DMS153 treated with DMSO at 0.1 percent for 48 hours (cell line): ENCODE results near the gene POTEE.
"Not testable (repeated sequence)": the region's sequence is repeated elsewhere in the genome, so short reads cannot be mapped to it uniquely, and the experiment has no call there.

ENCODE experiments used
- DNase-seq: peaks from one replicate; lab custom pipeline; 2025; ENCODE audit not compliant: unreplicated experiment; lab: John Stamatoyannopoulos, UW

POTEE gene

DNA sequence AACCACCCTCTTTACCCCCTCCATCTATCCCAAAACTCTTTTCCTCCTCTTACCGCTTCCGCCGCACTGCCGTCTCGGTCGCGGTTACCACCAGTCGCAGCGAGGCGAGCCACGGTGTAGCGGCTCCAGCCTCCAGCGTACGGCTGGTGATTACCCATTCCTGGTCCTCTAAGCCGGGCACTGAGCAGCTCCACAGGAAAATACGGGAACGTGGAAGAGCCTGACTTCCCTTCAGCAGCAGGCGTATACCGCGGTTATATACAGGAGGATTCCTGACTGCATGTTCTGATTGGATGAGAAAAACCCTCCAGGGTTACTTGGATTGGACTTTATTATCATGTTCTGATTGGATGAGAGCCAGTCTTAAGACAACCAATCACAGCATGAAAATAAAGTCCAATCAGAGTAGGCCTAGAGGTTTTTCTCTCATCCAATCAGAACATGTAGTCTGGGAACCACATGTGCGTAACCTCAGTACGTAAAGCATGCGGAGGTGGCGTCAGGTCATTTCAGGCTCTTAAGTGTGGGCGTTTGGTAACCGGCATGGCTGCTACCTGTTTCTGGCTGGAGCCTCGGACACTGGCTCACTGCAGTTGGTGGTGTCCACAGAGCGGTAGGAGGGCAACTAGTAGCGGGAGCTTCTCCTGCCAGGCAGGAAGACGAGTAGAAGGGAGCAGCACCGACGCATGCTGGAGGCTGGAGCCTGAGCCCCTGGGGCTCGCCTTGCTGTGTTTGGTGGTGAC lies at the start of gene POTEE:
Gene POTEE, plus strand, starts transcription at position 507 of the 743 bp plus-strand sequence. CDS start 8,867 bp downstream, outside the sequence.
- not testable (repeated sequence) for DNase-seq

DNA sequence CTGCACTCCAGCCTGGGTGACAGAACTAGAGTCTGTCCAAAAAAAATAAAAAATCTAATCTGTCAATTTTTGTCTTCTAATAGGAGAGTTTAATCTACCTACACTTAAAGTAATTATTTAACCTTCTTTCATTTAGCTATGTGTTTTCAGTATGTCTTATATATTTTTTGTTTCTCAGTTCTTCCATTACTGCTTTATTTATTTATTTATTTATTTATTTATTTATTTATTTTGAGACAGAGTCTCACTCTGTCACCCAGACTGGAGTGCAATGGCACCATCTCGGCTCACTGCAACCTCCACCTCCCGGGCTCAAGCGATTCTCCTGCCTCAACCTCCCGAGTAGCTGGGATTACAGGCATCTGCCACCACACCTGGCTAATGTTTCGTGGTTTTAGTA lies 43.8 kb upstream of the POTEE start:
- DNase-seq = not testable (repeated sequence)

DNA sequence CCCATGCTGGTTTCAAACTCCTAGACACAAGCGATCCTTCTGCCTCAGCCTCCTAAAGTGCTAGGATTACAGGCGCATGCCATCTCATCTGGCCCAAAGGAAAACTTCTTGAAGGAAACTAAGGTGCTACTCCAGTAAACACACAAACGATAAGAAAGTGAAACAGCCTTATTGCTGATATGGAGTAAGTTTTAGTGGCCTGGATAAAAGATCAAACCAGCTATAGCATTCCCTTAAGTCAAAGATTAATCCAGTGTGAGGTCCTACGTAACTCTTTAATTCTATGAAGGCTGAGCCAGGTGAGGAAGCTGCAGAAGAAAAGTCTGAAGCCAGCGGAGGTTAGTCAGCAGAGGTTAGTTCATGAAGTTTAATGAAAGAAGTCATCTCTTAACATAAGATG lies 40.8 kb upstream of the POTEE start:
- no peak for DNase-seq

DNA sequence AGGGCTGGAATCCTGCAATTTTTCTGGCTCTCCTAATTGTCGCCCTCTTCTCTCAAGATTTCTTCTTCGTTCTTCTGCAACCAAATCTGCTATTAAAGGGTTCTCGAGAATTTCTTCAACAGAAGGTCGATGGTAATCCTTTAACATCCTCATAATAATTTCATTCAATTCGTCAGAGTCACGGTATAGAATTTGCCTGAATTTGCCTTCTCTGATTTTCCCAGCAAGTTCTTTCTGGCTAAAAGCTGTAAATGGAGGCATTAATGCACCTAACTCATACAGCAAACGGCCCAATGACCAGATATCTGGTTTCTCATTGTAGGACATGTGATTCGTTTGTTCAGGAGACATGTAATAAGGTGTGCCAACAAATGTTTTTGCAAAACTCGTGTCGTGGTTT lies 31.3 kb upstream of the POTEE start:
- DNase-seq = not testable (repeated sequence)

DNA sequence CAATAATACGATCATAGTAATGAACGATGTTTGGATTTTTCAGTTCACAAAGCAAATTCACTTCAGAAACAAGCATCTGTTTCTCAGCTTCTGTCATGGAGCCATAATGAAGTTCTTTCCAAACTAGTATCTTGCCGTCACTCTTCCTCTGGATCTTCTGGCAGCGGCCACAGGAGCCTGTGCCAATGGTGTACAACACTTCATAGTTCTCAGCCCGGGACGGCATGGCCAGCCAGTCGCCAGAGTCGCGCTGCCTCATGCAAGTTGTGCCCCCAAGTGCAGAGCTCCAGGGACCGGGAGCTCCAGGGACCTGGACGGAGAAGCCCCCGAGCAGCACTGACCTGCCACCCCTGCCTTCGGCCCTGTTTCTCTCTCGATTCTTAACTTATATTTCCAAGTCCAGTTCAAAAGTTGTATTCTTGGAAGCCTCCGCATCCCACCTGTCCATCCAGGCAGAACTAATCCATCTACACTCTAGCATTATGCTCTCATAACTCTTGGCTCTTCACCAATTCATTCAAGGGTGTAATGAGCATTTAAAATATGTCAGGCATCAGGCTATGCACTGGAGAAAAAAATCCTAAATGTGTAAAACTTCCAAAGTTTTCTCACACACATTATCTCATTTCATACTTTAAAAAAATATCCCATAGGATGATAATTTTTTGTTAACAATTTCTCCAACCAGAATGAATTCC lies 30.5 kb upstream of the POTEE start:
- not testable (repeated sequence) for DNase-seq

DNA sequence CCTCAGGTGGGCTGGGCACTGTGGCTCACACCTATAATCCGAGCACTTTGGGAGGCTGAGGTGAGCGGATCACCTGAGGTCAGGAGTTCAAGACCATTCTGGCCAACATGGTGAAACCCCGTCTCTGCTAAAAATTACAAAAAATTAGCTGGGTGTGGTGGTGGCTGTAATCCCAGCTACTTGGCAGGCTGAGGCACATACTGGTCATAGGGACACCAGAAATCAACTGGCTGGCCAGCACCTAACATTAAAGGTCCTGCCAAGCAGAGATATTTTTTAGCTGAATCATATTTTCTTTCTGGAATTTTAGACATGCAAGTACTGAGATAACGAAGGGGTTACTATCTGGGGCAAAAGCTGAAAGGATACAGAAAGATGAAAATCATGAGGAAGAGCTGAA lies 27.9 kb upstream of the POTEE start:
- DNase-seq = not testable (repeated sequence)

DNA sequence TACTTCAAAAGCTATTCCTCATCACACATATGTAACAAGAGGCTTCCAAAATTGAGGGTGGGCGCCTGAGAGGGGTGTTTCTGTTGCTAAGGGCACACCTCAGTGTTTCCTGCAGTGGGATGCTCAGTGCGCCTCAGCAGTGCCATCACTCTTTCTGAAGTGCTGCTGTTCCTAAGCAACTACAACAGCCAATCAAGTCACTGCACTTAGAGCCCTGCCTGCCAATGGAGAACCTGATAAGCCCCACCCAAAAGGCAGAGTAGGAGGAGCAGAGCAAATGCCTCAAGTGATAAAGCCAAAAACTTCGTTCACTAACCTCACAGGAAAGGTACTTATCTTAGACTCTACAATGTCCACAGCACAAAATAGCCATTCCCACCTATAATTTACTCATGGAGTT lies 15.9 kb upstream of the POTEE start:
- not testable (repeated sequence) for DNase-seq

DNA sequence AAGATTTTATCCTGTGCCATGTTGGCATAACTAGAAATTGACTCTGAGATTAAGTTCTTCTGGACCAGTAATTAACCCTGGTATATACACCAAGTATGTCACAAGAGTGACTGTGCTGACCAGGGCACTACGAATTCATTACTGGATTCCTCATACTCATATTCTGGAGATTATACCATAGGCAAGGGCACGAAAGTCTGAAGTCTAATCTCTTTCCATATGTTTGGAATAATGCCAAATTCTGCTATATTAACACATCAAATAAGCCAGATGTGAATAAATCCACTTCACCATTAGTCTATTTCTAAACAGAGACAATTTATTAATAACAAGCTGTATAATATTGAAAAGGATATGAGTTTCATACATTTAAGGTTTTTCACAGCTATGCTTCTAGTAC lies 13.2 kb upstream of the POTEE start:
- not testable (repeated sequence) for DNase-seq

DNA sequence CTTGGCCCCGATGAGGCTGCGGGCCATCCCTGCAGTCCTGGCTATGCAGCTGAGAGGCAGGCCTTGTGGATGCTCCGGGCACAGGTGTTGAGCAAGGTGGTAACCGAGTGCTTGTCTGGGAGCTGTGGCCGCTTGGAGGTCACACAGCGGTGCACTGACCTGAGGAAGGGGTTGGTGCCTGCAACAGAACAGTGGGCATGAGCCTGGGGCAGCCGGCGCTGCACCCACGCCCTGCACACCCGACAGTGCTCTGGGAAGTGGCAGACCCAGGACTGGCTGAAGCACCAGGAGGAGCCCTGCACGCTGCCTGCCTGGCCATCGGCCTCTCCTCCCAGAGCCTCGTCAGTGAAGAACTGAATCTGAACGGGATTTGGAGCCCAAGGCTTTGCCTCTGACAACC lies 8.2 kb upstream of the POTEE start:
- no peak for DNase-seq

DNA sequence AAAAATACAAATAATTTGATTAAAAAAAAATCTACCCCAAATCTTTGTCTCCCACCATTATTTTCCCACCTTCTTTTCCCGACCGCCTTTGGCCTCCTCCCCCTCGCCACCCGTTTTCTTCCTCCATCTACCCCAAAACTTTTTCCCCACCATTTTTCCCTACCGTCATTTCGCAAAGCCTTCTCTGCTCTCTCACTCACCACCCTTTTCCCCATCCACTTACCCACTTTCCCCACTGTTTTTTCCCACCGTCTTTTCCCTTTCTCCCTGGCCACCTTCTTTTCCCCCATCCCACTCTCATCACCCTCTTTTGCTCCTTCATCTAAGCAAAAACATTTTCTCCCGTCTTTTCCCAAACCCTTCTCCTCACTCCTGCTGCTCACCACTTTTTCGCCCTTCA lies 1.5 kb upstream of the POTEE start:
- not testable (repeated sequence) for DNase-seq

DNA sequence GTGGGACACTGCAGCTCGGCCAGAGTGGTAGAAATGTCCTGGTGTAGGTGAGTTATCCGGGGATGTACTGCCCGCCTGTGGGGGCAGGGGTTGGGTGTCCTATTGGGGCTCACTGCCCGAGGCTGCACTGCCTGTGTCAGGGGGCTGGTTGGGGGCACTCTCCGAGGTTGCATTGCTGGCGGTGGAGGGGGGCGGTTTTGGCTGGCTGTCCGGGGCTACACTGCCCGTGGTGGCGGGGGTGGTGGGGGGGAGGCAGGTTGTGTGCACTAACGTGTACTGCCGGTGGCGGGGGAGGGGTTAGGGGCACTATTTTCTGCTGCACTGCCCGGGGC lies 403 bp downstream of the POTEE start:
- not testable (repeated sequence) for DNase-seq

DNA sequence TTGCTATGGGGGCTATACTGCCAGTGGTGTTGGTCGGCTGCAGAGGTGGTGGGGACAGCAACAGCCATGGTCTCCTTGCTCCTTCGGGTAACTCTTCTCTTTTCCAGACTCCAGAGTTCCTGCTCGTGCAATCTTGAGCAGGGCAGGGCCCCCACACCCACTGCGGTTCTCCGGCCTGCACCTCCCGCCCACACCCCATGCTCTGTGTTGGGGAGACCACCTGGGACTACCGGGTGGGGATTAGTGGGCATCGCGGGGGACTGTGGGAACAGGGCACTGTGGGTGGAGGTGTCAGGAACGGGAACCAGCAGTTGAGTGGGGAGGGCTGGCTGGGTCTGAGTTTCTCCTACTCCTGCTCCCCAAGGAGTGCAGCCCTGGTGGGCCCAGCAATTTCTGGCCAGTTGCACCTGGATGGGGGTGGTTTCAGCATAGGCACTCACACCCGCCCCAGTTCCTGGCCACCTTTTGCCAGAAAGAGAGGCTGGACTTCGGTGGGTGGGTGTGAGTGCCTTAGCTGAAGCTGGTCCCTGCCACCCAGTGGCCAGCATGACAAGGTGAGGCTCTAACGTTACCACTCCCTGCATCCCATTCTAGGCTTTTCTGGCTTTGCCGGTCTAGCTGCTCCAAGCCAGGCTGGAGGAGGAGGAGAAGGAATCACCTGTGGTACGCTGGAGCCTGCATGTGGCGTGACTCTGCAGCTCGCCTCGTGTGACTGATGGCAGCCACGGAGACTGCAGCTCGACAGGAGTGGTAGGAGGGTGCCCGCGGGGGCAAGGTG lies 1.3 kb downstream of the POTEE start:
- DNase-seq = not testable (repeated sequence)

DNA sequence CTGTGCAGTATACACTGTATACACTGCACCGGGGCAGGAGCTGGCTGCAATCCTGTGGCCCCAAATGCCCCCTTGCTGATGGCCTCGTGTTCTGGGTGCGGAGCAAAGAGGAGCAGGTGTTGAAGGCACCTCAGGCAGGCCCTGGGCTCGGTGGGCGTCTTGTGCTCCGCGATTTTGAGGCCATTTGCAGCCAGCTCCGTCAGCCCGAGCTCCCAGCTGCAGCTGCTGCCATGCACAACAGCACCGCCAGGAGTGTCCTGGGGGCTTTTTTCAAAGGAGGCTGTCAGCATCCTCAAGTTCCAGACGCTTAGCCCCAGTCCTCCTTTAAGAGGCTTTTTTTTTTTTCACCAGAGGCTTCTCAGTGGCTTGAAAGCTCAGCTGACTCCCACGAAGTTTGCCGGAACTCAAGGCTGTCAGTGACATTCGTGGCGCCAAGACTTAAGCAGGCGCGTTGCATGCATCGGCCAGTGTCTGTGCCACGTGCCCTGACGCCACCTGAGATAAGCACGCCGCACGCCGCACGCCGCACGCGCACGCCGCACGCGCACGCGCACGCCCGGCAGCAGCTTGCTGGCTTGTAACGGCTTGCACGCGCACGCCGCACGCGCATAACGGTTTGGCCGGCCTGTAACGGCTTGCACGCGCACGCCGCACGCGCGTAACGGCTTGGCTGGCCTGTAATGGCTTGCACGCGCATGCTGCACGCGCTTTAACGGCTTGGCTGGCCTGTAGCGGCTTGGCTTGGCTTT lies 8.1 kb downstream of the POTEE start:
- not testable (repeated sequence) for DNase-seq

DNA sequence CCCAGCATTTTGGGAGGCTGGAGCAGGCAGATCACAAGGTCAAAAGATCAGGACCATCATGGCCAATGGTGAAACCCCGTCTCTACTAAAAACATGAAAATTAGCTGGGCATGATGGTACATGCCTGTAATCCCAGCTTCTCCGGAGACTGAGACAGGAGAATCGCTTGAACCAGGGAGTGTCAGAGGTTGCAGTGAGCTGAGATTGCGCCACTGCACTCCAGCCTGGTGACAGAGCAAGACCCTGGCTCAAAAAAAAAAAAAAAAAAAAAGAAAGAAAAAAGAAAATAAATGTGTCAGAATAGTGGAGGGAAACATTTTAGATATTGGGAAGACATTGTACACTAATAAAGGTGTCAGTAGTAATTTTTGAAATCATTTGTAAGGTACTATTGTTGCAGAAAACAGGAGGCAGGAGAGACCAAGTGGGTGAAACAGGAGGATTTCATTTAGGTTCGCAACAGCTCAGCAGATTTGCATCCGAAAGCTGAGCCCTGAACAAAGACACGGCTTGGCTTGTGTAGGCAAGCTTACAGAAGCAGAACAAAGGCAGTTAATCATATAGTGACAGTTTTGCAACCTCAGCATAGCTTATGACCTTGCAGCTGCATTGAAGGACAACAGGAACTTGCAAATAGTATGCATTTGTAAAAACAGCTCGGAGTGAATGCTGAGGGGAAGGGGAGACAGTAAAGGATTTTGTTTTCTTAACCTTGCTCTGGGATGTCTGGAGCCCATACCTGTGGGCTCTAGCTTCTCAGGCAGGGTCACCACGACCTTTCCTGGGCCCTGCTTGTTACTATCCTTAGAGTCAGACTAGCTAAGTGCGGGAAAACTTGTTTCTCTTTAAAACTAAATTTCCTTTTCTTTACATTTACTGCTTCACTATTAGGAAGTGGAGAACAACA lies 26.5 kb downstream of the POTEE start:
- peak; percentile 2 for DNase-seq
